Testis (tissue), 3 donors: ENCODE measurements around the gene MYO15A. TPM values are rescaled to one million over a fixed set of nuclear protein-coding genes. Genes with fewer than 3 reads are reported as not detected.

Experiments
- DNase-seq: peaks from one replicate; pipeline ENCODE4 v3.0.0-alpha.2; 2019
- H3K27ac ChIP-seq, 2 donors: fragments of 200-600 bp; sonication (generic); one replicate each; pipeline ENCODE4 v1.5.1; 2019
- H3K27me3 ChIP-seq: fragments of 200-600 bp; sonication (generic); one replicate; pipeline ENCODE4 v1.5.1; 2019
- H3K36me3 ChIP-seq: fragments of 200-600 bp; sonication (generic); one replicate; pipeline ENCODE4 v1.5.1; 2017; ENCODE audit warnings: low read depth; ENCODE audit errors: missing control alignments
- H3K4me1 ChIP-seq: fragments of 200-600 bp; sonication (generic); one replicate; pipeline ENCODE4 v1.5.1; 2019
- H3K4me3 ChIP-seq, 2 donors: fragments of 200-600 bp; sonication (generic); one replicate each; pipeline ENCODE4 v1.5.1; 2017 to 2019
- H3K9me3 ChIP-seq: fragments of 200-600 bp; sonication (generic); one replicate; pipeline ENCODE4 v1.5.1; 2017
- CTCF ChIP-seq, 3 experiments: fragments of 450-650 bp in 2 of 3; fragments of 200-600 bp in 1 of 3; sonication (generic) in 1 of 3; IDR thresholded peaks; one replicate each; pipeline ENCODE4 v1.5.1; 2016 to 2019; ENCODE audit warnings: antibody characterized with exemption in 3 of 3, mild to moderate bottlenecking in 2 of 3, moderate library complexity in 1 of 3
- POLR2A ChIP-seq: fragments of 450-650 bp; IDR thresholded peaks from one replicate; pipeline ENCODE4 v1.6.1; 2017; ENCODE audit warnings: antibody characterized with exemption, mild to moderate bottlenecking, moderate library complexity
- WGBS, 2 donors: methylation state at CpG; one replicate each; pipeline ENCODE4 v1.1.5; 2018; 5-methylcytosine and 5-hydroxymethylcytosine counted together
- intact Hi-C: fragments of 100-400 bp; cut with DNase I; formaldehyde crosslinking; loops from one replicate; pipeline ENCODE4 v1.15.1; 2023; ENCODE audit warnings: low total_unique reads
- polyA plus RNA-seq: library from polyadenylated mRNA; stranded (reverse); fragments of 350-450 nt; fragmentation: Illumina TruSeq; extraction: RNeasy Lipid Tissue Mini Kit (QIAGEN cat#74804); gene quantifications from one replicate; pipeline ENCODE4 v1.2.3, GENCODE V29; 2014; ENCODE audit warnings: low read depth, low replicate concordance; ENCODE audit not compliant: insufficient read depth
- total RNA-seq, 2 donors: library from RNA; depleted of rRNA; stranded (reverse); fragments of >200 nt; gene quantifications; one replicate each; pipeline ENCODE4 v1.2.3, GENCODE V29; 2016

The MYO15A gene
- total and polyA plus RNA-seq, 3 donors from 2014 or later: 18.6 to 30.2 (median 21.7) TPM

GRCh38 chr17:18172531-18173278 is 64.1 kb downstream of the MYO15A start:
- no peak for DNase-seq
- Histone ChIP-seq H3K4me3 (no peak overlapping the region), H3K27me3 (no peaks in the 10 kb centered on the region), H3K9me3 (no peaks in the 10 kb centered on the region), H3K27ac (no peak overlapping the region), H3K36me3 (no peaks in the 10 kb centered on the region), H3K4me1 (no peaks in the 10 kb centered on the region)
- TF ChIP-seq CTCF (IDR thresholded peaks at IDR 0.05) (no peak), POLR2A (no peak)
- intact Hi-C loops: no loop called here
- 73 to 91% methylated on average over 2 to 3 of the region's 3 CpGs for WGBS, 2 donors

- 87 to 93% methylated on average over 6 to 14 of the region's 14 CpGs for WGBS, 2 donors
- no peak for DNase-seq
- Histone ChIP-seq H3K9me3 (no peaks in the 10 kb centered on the region), H3K4me1 (no peaks in the 10 kb centered on the region), H3K4me3 (no peak overlapping the region), H3K27me3 (no peaks in the 10 kb centered on the region), H3K36me3 (no peaks in the 10 kb centered on the region), H3K27ac (no peak overlapping the region)
- intact Hi-C loops: no loop called here
- TF ChIP-seq CTCF (IDR thresholded peaks at IDR 0.05) (no peak), POLR2A (no peak)
Measured at GRCh38 chr17:18173740-18174139, 65.2 kb downstream of the MYO15A start.

- 79 to 85% methylated on average over 7 of the region's 7 CpGs for WGBS, 2 donors
- no peak for DNase-seq
Measured at GRCh38 chr17:18176176-18176575, 67.6 kb downstream of the MYO15A start.

GRCh38 chr17:18177133-18177532 is 68.6 kb downstream of the MYO15A start:
- Histone ChIP-seq H3K27ac (no peak overlapping the region), H3K36me3 (no peaks in the 10 kb centered on the region), H3K9me3 (no peaks in the 10 kb centered on the region), H3K4me3 (no peak overlapping the region), H3K27me3 (no peaks in the 10 kb centered on the region), H3K4me1 (peaks cover 8% of the 10 kb centered on the region)
- intact Hi-C loops: no loop called here
- no peak for DNase-seq
- TF ChIP-seq CTCF (IDR thresholded peaks at IDR 0.05): no peak
- TF ChIP-seq POLR2A: no peak

More at GRCh38 chr17:18176176-18176575, 67.6 kb downstream of the MYO15A start:
- Histone ChIP-seq H3K27me3 (no peaks in the 10 kb centered on the region), H3K4me3 (no peak overlapping the region), H3K9me3 (no peaks in the 10 kb centered on the region), H3K4me1 (no peaks in the 10 kb centered on the region), H3K27ac (no peak overlapping the region), H3K36me3 (no peaks in the 10 kb centered on the region)
- TF ChIP-seq POLR2A (no peak), CTCF (IDR thresholded peaks at IDR 0.05) (no peak)
- intact Hi-C loops: no loop called here

- peaks cover 9% of the 10 kb centered on the region for H3K4me1 ChIP-seq
- no peak for DNase-seq
- no peaks in the 10 kb centered on the region for H3K27me3 ChIP-seq
- no peaks in the 10 kb centered on the region for H3K9me3 ChIP-seq
- intact Hi-C loops: no loop called here
- H3K27ac ChIP-seq: no peak overlapping the region
- no peak overlapping the region for H3K4me3 ChIP-seq
- 88 to 89% methylated on average over 8 of the region's 8 CpGs for WGBS, 2 donors
- H3K36me3 ChIP-seq: no peaks in the 10 kb centered on the region
- TF ChIP-seq POLR2A (no peak), CTCF (IDR thresholded peaks at IDR 0.05) (no peak)
Measured at GRCh38 chr17:18177722-18178121, 69.2 kb downstream of the MYO15A start.
